Left ventricle myocardium superior (tissue), 1 donor: ENCODE measurements around the gene DPP10. TPM values are rescaled to one million over a fixed set of nuclear protein-coding genes. Genes with fewer than 3 reads are reported as not detected.
A peak's percentile ranks its signal among the peaks of the same experiment; 100 is the strongest.

Source experiments
- ATAC-seq: fragments of 200-7000 bp; cut with Tn5 transposase; one replicate; pipeline ENCODE4 v1.9.1; 2020; ENCODE audit warnings: mild to moderate bottlenecking, moderate library complexity
- DNase-seq: peaks from one replicate; pipeline ENCODE4 v3.0.0-alpha.2; 2020
- intact Hi-C: fragments of 100-400 bp; cut with micrococcal nuclease; formaldehyde crosslinking; loops from one replicate; pipeline ENCODE4 v1.11.0; 2022
- total RNA-seq: library from RNA; stranded (reverse); fragmentation: NEBNext Ultra II Directional; extraction: Animal tissue kit (Norgen Biotek cat#: 25700); gene quantifications from one replicate; pipeline ENCODE4 v1.2.1, GENCODE V29; 2021
- donor health status: DM: no; HTN: yes; CAD: no; lungs with severe emphysema.

DPP10 gene
- total RNA-seq, 1 donor from 2014 or later: 0.27 TPM

DNA sequence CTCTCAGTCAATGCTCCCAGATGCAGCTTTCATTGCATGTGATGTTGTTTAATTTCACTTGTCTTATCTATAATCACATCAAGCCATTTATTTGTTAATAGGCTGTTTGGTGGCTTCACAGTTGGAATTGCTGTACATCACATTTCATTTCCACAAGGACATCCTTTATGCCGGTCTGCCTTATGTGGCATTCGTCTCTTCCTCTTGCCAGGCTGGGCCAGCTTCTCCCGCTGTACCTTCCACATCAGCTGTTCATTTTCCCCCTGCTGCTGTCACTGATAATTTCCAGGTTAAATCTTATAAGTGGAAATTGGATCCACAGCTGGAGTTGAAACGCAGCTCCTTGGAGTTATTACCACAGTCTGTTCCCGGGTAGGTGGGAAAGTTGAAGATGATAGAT, 110.6 kb downstream of the DPP10 start:
- ATAC-seq (no peak), DNase-seq (no peak)
- intact Hi-C loops: no loop called here

DNA sequence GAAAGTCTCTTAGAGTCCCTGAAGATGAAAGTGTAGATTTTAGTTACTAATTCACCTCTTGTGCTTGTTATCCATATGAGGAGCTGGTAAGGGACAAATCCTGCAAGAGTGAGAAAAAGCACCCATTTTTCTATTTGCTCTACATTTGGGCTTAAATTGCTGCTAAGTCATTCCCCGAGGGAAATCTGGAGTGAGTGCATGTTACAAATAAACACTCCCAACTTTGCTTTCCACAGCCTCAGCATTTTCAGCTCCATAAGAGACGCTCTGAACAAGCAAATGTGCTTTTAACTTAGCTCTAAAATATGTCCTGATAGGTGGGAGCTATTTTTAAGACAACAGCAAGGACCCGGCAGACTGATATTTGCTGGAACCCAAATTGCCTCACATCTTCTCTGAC, 126.7 kb downstream of the DPP10 start:
- ATAC-seq (no peak), DNase-seq (no peak)
- intact Hi-C loops: no loop called here

DNA sequence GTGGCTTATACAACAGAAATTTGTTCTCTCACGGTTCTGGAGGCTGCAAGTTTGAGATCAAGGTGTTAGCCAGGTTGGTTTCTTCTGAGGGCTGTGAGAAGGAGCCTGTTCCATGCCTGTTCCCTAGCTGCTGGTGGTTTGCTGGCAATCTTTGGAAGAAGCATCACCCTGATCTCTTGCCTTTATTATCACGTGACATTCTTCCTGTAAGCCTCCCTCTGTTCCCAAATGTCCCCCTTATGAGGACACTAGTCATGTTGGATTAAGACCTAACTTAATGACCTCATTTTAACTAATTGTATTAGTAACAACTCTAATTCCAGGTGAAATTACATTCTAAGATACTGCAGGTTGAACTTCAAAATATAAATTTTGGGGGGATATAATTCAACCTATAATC, 135.2 kb downstream of the DPP10 start:
- ATAC-seq: no peak

DNA sequence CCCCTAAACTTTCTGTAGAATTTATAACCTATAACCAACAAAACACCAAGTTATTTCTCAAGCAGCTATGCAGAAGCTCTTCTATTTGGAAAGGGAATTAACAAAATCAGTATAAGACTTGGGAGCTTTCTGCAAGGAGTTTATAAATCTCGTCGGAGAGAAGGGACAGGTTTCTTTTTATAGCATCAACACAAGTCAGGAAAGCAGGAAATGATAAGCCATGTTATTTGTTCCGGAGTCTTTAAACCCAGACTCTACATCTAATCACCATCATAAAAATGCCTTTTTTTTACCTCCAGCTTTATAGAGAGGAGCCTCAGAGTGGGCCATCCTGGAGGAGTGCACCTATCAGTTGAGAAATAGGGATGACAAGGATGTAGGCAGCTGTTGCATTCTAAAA, 137.1 kb downstream of the DPP10 start:
- intact Hi-C loops: no loop called here
- ATAC-seq (no peak), DNase-seq (no peak)

More for the DNA sequence above, 135.2 kb downstream of the DPP10 start:
- no peak for DNase-seq
- intact Hi-C loops: no loop called here

DNA sequence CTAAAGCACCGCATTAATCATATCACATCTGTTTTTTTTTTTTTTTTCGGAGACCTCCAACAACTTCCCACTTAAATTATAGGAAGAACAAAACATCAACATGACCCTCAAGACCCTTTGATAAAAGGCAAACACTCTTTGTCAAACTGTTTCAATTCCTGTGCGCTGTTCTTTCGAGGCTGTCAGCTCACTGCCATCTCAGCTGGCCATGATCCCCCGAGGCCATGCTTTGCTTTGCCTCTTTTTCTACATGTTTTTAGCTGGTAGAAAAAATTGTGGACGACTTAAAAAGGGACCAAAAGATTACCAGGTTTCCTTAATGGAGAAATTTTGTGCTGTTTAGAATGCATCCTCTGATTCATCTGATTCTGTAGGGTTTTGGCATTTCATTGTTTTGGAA, 138.2 kb downstream of the DPP10 start:
- intact Hi-C loops: no loop called here
- DNase-seq (no peak), ATAC-seq (no peak)

DNA sequence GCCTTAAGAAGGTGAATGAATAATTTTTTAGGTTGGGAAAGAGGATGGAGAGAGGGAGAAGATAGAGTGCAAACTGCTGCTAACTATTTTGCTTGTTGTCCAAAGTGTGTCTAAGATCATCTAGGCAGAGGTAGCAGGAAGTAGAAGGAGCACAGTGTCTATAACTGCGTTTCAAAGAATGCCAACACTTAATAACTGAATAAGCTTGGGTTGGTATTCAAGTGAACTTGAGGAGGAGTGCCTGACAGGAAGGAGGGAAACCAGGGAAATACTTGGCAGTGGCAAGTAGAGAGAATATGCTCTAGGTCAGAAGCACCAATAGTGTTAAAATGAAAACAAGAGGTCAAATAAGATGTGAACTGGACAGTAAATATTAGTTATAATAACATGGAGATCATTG, 155.9 kb downstream of the DPP10 start:
- intact Hi-C loops: no loop called here
- ATAC-seq (no peak), DNase-seq (no peak)

DNA sequence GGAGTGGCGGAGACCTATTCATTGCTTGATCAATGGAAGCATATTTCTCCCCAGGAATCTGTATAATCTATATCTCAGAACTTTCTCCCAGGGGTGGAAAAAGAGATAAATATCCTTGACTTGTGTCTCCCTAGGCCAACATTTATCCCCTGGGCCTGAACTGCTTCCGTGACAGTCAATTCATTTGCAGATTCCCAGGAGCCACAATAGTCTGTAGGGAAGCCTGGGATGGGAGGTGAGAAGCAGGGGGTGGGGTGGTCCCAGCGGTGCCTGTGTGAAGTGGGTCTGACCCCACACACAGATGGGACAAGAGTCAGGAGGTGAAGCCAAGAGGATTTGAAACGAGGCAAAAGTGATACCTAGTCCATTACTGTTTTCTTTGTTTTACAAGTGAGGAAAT, 166.8 kb downstream of the DPP10 start:
- intact Hi-C loops: no loop called here
- no peak for DNase-seq
- no peak for ATAC-seq

DNA sequence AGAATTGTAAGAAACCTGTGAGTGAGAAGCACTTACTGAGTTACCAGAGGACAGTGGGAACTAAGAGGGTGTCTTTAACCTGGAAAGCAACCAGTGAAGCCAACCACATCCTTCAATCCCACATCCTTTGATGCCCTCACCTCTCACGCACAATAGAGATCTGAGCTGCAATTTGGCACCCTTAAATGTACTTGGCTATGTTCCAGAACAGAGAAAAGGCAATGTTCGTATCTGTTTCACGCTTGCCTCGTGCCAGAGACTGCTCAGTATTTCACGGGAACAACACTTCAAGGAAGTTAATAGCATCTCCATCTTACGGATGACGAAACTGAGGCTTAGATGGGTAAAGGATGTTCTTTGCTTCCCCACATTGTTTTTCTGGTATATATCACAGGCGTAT, 167.4 kb downstream of the DPP10 start:
- intact Hi-C loops: no loop called here
- ATAC-seq (no peak), DNase-seq (no peak)

DNA sequence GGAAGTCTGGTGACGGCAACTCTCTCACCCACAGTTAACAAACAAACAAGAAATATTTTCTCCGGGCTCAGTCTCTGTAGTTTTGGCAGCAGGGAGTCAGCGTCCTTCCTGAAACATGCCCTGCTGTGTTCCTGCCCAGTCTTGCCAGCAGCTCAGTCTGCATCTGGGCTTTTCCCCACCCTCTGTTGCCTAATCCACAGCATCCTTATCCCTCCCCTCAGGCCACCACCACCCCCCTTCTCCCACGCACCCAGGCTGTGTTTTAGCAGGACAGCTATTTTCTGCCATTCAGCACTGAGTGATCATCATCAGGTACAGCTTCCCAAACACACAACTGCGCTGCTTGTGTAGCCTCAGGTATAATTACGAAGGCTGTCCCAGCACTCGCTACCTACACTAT, 168.2 kb downstream of the DPP10 start:
- no peak for ATAC-seq

DNA sequence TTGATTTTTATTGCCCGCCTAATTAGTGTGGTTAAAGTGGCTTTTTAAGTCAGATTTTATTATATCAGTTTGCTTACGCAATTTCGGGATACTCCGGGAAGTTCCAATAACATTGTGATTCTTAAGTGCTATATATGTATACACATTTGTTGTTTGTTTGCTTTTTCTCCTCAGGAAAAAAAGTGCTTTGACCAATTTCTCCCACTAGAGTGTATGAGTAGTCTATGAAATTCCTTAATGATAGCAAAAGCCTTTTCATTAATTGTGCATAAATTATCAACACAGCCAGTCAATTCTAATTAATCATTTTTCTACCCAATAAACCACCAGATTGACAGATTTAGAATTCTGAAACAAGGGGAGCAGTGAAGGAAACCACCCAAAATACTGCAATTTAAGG, 172.2 kb downstream of the DPP10 start:
- ATAC-seq: no peak
- intact Hi-C loops: no loop called here
- no peak for DNase-seq

More for the DNA sequence above, 168.2 kb downstream of the DPP10 start:
- intact Hi-C loops: no loop called here
- DNase-seq: no peak

DNA sequence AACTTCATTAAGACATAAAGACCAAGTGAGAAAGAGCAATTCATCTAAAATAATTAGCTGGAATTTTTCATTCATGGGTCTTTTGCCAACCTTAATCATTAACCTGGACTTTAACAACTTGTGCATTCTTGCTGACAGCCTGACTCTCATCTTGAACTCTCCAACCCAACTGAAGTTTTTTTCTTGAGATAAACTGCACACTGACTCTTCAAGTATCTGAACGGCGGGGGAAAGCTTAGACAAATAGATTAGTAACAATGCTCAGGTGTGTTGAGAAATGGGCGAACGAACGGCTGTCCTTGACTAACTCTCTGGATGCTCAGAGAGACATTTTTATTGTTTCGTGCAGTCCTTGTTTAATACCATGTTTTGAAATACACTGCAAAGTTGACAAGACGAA, 186.0 kb downstream of the DPP10 start:
- DNase-seq: no peak
- intact Hi-C loops: no loop called here
- no peak for ATAC-seq

DNA sequence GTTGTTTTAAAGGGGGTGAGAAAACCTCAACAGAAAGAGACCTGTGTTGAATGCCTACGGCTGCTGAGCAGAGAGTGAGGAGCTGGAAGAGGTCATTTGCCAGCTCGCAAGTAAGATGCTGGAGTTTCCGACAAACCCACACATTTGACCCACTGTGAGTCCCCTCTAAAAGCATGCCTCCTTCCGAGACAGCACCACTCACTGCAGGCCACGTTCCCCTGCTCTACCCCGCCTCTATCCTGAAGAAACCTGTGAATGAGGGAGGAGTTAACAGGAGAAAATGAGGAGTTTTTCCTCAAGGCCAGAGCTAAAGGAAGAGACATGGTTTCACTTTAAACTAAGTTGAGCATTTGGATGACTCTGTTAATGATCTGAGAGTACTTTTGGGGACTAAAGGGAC, 188.7 kb downstream of the DPP10 start:
- ATAC-seq (no peak), DNase-seq (no peak)
- intact Hi-C loops: no loop called here

DNA sequence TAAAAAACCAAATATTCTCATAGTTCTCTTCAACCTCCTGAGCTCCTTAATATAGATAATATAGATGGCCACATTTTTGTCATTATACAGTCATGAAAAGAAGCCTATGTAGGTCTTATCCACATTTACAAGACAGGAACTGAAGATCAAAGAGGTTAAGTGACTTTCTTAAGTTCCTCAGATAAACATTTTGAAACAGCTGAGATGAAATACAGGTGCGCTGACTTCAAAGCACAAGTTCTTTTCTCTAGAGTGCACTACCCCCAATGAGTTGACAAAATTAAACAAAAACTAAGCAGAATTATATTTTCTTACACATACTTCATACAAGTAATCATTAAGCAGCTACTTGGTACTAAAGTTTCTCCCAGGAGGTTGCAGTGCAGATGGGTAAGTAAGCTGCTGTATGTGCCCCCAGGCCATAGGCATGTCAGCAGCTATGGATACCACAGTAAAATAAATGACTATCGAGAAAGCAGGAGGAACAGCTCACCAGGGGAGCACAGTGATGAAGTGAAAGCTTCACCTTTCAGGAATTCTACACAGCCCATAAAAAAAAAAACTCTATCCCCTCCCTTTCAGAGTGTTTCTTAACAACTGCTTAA, 199.8 kb downstream of the DPP10 start:
- intact Hi-C loops: no loop called here
- DNase-seq (no peak), ATAC-seq (no peak)

DNA sequence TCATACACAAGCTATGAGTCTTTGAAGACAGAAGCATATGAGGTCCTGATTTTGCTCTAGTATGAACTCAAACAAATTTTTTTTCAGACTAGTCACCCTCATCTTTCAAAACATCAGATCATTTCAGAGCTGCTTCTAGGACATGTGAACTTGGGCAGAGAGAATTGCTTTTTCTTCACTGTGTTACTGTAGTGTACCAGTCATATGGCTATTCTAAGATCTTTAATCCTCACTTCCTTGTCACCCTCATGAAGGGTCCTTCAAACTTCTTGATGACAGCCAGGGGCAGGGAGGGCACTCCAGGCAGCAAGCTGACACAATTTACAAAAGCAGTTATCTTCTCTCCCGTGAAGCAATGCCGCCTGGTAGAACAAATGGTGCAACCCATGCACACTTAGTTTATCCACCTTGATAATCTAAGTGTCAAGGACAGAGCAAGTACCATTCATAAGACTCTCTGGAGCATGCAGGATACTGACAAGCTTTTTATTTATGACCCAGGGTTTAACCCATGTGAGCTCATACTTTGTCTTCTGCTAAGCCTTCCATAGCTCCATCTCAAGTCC, 200.6 kb downstream of the DPP10 start:
- intact Hi-C loops: no loop called here
- no peak for ATAC-seq

DNA sequence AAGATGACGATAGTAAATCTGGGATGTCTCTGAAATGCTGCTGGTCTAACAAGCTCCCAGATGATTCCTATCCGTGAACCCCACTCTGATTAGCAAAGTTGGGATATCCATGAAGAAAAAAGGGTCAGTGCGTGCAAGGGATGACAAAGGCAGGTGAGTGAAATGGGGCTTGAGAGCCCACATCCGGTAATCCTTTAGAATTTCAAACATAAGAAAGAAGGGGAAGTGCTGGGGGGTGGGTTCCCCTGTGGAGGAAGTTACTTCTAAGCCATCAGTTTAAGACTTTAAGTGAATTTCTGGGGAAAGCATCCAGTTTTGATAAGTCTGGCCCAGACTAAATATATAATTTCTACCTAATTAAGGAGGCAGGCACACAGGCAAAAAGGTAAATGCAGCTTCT, 209.5 kb downstream of the DPP10 start:
- ATAC-seq: no peak
- intact Hi-C loops: no loop called here

More for the DNA sequence above, 200.6 kb downstream of the DPP10 start:
- no peak for DNase-seq

DNA sequence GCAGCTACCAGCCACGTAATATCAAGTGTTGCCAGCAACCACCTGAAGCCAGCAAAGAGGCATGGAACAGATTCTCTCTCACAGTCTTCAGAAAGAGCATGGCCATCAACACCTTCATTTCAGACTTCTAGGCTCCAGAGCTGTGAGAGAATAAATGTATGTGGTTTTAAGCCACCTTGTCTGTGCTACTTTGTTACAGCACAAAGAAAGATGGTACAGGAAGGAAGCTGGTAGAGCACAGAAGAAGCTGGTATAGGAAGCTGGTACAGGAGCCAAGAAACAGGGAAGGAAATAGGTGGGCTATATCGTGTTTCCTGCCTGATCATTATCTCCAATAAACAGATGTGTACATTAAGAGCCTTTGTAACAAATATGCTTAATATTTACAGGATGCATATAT, 217.4 kb downstream of the DPP10 start:
- intact Hi-C loops: no loop called here
- no peak for ATAC-seq
- no peak for DNase-seq

More for the DNA sequence above, 209.5 kb downstream of the DPP10 start:
- no peak for DNase-seq

DNA sequence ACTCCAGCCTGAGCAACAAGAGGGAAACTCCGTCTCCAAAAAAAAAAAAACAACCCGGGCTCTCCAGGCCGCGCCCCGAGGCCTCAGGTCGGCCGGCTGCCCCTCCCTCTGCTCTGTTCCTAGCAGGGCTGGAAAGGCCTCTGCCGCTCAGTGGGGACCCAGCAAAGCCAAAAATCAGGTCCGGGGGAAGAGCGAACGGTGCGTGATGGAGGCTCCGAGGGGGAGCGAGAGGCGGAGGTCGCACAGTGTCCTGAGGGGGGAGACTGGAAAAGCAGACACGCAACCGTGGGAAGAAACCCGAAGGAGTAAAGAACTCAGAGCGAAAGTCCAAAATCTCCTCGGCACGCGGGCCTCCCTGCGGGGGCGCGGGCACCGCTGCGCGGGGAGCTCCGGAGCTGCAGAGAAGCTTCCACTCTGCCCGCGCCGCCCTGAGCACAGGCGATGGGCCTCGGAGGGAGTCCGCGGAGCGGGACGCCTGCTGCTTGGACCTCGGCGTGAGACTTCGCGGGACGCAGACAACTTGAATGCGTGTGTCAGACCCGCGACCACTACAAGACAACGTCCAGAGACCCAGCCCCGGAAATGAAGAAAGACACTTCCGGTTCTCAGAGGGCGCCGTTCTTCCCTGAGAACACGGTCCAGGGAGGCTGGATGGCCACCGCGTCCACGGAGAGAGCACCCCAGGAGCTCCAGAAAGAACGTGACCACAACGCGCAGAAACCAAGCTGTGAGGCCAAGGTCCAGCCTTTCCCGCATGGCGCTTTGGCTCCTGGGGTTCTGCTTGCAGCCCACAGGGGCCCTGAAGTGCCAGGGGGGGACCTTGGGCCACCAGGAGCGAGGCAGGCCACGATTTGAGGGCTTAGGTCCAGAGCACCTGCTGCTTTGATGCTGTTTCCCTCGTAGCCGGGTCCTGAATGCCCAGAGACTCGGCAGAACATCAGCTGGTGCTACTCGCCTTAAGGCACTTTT, 219.8 kb downstream of the DPP10 start:
- intact Hi-C loops: no loop called here
- DNase-seq (peak; percentile 37), ATAC-seq (peak; percentile 54)

DNA sequence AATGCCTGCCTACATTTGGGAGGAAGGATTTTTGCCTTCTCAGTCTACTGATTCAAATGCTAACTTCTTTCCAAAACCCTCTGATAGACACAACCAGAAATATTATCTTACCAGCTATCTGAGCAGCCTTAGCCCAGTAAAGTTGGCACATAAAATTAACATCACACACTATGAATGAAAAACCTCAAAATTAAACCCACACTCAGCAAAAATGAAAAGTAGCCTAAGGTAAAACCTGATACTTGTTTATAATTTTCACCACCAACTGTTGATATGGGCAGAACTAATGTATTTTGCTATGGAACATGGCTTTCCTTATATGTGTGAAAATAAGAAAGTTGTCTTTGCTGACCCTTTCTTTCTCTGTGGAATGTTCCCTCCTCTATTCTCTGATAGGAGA, 226.0 kb downstream of the DPP10 start:
- ATAC-seq: no peak
- DNase-seq: no peak
- intact Hi-C loops: no loop called here

DNA sequence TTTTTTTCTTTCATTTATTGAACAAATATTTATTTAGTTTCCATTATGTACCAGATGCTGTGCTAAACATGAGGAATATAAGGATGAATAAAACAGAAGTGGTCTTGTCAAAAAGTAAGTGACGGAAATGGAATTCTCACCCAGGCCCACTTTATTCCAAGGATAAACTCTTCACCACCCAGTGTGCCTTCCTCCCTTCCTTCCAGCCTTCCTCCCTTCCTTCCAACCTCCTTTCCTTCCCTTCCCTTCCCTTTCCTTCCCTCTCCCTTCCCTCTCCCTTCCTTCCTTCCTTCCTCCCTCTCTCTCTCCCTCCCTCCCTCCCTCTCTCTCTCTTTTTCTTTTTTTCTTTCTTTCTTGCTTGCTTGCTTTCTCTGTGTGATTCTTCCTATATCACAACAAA, 240.8 kb downstream of the DPP10 start:
- ATAC-seq (no peak), DNase-seq (no peak)
- intact Hi-C loops: no loop called here

DNA sequence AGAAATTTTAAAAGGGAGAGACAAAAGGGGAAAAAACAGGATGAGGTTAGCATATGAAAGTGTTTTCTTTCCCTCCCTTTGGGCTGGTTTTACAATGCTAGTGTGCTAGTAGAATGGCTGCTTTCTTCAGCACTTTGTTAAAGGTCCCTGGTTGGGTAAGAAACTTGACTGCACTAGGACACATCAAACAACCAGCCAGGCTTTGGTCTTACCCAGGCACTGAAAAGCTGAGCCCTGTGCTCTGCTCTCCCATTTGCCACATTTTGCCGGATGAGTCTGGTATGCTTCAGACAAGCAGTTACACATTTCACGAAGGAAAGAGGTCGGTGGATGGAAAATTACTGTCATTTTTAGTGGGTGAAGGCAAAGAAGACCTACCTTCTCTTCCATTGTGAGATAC, 242.0 kb downstream of the DPP10 start:
- no peak for ATAC-seq
- intact Hi-C loops: no loop called here
- no peak for DNase-seq
